ENCODE results near the gene CCDC187.

CCDC187 gene

GRCh38 chr9:136202454-136203407 lies 101.2 kb downstream of the CCDC187 start:
- DNase-seq, result no peak

GRCh38 chr9:136201609-136202453 lies 102.1 kb downstream of the CCDC187 start:
- no peak for DNase-seq

DNA sequence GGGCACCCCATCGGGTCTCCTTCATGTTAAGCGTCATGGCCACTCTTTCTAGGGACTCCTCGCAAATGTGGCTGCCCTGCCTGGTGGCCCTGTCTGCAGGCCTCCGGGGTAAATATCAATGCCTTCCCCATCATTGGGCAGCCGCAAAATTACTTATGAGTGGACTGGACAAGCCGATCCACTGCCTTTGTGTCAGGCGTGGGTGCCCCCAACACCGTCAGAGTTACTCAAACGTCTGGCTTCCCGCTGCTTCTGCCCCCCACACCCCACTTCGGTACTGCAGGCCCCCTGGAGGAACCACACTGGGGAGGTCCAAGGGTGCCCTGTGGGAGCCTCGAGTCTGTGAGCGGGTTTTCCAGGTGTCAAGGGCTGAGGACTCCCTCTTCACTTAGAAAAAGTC lies 102.7 kb downstream of the CCDC187 start:
- DNase-seq, result no peak

DNA sequence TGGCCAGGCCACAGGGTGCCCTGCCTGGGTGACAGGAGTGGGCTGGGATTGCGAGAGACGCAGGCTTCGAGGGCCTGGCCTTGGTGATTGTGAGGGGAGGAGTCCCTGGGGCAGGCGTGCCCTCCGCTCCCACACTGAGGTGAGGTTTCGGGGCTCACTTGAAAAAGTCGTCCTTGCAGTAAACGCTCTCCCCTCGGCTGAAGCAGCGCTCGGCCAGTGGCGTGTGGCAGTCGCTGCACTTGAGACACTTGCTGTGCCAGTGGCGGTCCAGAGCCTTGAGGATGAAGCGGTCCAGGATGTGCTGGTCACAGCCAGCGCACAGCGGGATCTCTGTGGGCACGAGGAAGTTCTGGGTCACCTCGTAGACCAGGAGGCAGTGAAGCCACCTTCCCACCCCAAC lies 103.5 kb downstream of the CCDC187 start:
- DNase-seq, result no peak
